HFF-Myc (cell line): ENCODE results near the gene ZMAT5.

Experiments used
- DNase-seq: peaks from one replicate; pipeline ENCODE4 v3.0.0-alpha.2; 2011; ENCODE audit warnings: low read depth; ENCODE audit errors: extremely low read depth
- H3K4me3 ChIP-seq: replicated peaks from 2 replicates; pipeline ENCODE4 v1.5.1; 2011; ENCODE audit warnings: low read depth, mild to moderate bottlenecking, control low read depth, low read length
- CTCF ChIP-seq: IDR thresholded peaks from 2 replicates; pipeline ENCODE4 v1.5.1; 2012; ENCODE audit warnings: mild to moderate bottlenecking, low read depth, low read length, control low read depth; ENCODE audit errors: missing control alignments

Gene ZMAT5

DNA sequence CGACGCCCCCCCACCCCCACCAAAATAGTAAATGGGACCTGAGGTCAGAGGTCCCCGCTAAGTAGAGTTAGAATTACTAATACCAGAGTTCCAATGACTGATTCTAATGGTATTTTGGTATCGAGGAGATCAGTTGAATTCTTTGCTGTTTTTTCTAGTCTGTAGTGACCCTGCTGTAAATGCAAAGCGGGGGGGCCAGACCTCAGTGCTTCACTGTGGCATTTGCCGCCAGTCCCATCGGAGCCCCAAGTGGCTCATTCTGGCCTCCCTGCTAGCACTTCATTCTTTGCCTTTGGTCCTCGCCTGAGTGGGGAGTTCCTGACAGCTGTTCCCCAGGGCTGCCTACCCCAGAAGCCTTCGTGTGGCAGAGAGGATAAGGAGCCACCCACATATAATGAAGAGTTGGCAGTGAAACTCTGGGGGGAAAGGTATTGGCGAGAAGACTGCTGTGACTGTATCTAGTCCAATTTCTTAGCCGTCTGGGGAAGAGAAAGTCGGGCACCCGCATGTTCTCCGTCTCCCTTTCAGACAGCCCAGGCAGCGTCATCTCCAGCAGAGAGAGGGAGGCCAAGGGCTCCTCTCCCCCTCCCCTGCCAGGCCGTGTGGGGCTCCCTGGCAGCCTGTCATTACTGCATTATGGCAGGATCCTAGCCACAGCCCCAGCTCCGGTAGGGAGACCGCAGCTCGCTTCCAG lies 66.5 kb downstream of the ZMAT5 start:
- TF ChIP-seq CTCF, result no peak
- no peak for DNase-seq
- no peak overlapping the region for H3K4me3 ChIP-seq

- H3K4me3 ChIP-seq, result no peak overlapping the region
- TF ChIP-seq CTCF, result no peak
- no peak for DNase-seq
These were observed 68.8 kb downstream of the ZMAT5 start for GRCh38 chr22:29697853-29698598.

GRCh38 chr22:29695129-29695926 lies 71.5 kb downstream of the ZMAT5 start:
- H3K4me3 ChIP-seq, result no peak overlapping the region
- TF ChIP-seq CTCF, result no peak
- DNase-seq, result no peak

GRCh38 chr22:29693671-29694070 lies 73.1 kb downstream of the ZMAT5 start:
- H3K4me3 ChIP-seq, result no peak overlapping the region
- no peak for DNase-seq
- no peak for TF ChIP-seq CTCF

GRCh38 chr22:29693161-29693560 lies 73.6 kb downstream of the ZMAT5 start:
- H3K4me3 ChIP-seq, result no peak overlapping the region
- DNase-seq, result no peak
- no peak for TF ChIP-seq CTCF

GRCh38 chr22:29692327-29692640 lies 74.5 kb downstream of the ZMAT5 start:
- no peak for TF ChIP-seq CTCF
- H3K4me3 ChIP-seq, result no peak overlapping the region
- no peak for DNase-seq
